ENCODE results near the gene SOCS1. TPM values are rescaled to one million over a fixed set of nuclear protein-coding genes. Genes with fewer than 3 reads are reported as not detected.

The SOCS1 gene
- total RNA-seq, 1 donor from 2014 or later, result 2.9 TPM

DNA sequence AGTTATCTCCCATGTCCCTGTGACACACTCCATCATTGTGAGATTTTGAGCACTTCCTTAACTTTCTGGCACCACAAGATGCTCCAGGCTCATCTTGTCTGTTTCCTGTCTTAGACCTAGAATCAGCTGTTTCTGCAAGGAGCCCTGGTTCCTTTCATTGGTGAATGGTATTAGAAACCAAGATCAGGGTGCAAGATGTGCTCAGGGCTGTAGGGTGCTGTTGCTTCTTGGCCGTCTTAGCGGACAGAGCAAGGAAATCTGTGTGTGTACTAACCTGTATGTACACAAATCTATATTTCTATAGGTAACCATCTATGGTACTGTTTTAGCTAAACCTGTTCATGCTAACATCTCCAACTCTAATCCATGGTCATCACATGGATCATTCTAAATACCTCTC, 33.2 kb upstream of the SOCS1 start:
- TF ChIP-seq, protein P1, sequence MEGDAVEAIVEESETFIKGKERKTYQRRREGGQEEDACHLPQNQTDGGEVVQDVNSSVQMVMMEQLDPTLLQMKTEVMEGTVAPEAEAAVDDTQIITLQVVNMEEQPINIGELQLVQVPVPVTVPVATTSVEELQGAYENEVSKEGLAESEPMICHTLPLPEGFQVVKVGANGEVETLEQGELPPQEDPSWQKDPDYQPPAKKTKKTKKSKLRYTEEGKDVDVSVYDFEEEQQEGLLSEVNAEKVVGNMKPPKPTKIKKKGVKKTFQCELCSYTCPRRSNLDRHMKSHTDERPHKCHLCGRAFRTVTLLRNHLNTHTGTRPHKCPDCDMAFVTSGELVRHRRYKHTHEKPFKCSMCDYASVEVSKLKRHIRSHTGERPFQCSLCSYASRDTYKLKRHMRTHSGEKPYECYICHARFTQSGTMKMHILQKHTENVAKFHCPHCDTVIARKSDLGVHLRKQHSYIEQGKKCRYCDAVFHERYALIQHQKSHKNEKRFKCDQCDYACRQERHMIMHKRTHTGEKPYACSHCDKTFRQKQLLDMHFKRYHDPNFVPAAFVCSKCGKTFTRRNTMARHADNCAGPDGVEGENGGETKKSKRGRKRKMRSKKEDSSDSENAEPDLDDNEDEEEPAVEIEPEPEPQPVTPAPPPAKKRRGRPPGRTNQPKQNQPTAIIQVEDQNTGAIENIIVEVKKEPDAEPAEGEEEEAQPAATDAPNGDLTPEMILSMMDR (IDR thresholded peaks at IDR 0.05; ENCODE audit: borderline replicate concordance), result no peak
- H3K36me3 ChIP-seq, result no peaks in the 10 kb centered on the region
- no peak overlapping the region for H3K27ac ChIP-seq (replicated peaks)
- no peaks in the 10 kb centered on the region for H3K4me1 ChIP-seq
- DNase-seq, result no peak
- H3K9me3 ChIP-seq (replicated peaks), result no peaks in the 10 kb centered on the region
- H3K4me3 ChIP-seq, result no peak overlapping the region
- intact Hi-C loops (cut with micrococcal nuclease), result no loop called here
- H3K27me3 ChIP-seq (ENCODE audit: low read depth), result no peaks in the 10 kb centered on the region

- Histone ChIP-seq H3K27ac (replicated peaks) (no peak overlapping the region), H3K4me1 (no peaks in the 10 kb centered on the region), H3K36me3 (no peaks in the 10 kb centered on the region), H3K27me3 (ENCODE audit: low read depth) (no peaks in the 10 kb centered on the region), H3K4me3 (no peak overlapping the region), H3K9me3 (replicated peaks) (no peaks in the 10 kb centered on the region)
- DNase-seq, result no peak
- TF ChIP-seq, protein P1 (IDR thresholded peaks at IDR 0.05; ENCODE audit: borderline replicate concordance), result no peak
- intact Hi-C loops (cut with micrococcal nuclease), result no loop called here
Measured at GRCh38 chr16:11285842-11286241, 29.8 kb upstream of the SOCS1 start.

DNA sequence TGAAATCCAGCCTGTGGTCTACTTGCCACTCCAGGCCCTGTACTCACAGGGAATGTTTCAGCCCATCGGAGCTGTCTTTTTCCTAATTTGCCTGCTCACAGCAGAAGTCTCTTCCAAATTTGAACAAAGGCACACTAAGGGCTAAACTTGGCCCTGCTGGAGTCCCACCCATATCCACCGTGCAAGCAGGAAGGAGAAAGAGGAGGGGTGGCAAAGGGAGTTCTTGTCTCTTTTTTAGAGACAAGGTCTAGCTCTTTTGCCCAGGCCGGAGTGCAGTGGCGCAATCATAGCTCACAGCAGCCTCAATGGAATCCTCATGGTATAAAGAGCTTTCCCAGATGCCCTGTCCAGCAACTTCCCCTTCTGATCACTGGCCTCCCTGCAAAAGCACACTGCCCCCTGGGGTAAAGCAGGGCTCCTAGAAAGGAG, 27.8 kb upstream of the SOCS1 start:
- Histone ChIP-seq H3K4me3 (no peak overlapping the region), H3K9me3 (replicated peaks) (no peaks in the 10 kb centered on the region), H3K27me3 (ENCODE audit: low read depth) (no peaks in the 10 kb centered on the region), H3K27ac (replicated peaks) (no peak overlapping the region), H3K4me1 (no peaks in the 10 kb centered on the region), H3K36me3 (no peaks in the 10 kb centered on the region)
- no peak for DNase-seq
- TF ChIP-seq, protein P1 (IDR thresholded peaks at IDR 0.05; ENCODE audit: borderline replicate concordance), result no peak
- intact Hi-C loops (cut with micrococcal nuclease), result no loop called here

GRCh38 chr16:11280616-11281522, 24.9 kb upstream of the SOCS1 start, which contains the start of gene PRM1:
Gene PRM1 (minus strand): TSS chr16:11281330. CDS start chr16:11281238, 92 bp downstream.
- TF ChIP-seq, protein P1 (IDR thresholded peaks at IDR 0.05; ENCODE audit: borderline replicate concordance), result no peak
- Histone ChIP-seq H3K27me3 (ENCODE audit: low read depth) (peaks cover 7% of the 10 kb centered on the region), H3K4me1 (no peaks in the 10 kb centered on the region), H3K36me3 (no peaks in the 10 kb centered on the region), H3K27ac (replicated peaks) (no peak within 1 kb of the TSS), H3K9me3 (replicated peaks) (no peaks in the 10 kb centered on the region), H3K4me3 (no peak within 1 kb of the TSS)
- DNase-seq, result no peak
- intact Hi-C loops (cut with micrococcal nuclease), result no loop called here

GRCh38 chr16:11278681-11279628, 23.0 kb upstream of the SOCS1 start:
- intact Hi-C loops (cut with micrococcal nuclease), result no loop called here
- TF ChIP-seq, protein P1 (IDR thresholded peaks at IDR 0.05; ENCODE audit: borderline replicate concordance), result no peak

More at GRCh38 chr16:11278681-11279628, 23.0 kb upstream of the SOCS1 start:
- Histone ChIP-seq H3K36me3 (no peaks in the 10 kb centered on the region), H3K27me3 (ENCODE audit: low read depth) (peaks cover 7% of the 10 kb centered on the region), H3K9me3 (replicated peaks) (no peaks in the 10 kb centered on the region), H3K4me1 (no peaks in the 10 kb centered on the region), H3K27ac (replicated peaks) (no peak overlapping the region), H3K4me3 (no peak overlapping the region)
- no peak for DNase-seq

Data from left ventricle myocardium inferior (tissue), 1 donor.